RWPE1 (cell line): ENCODE results near the gene SND1.

Source experiments
- CTCF ChIA-PET: fragments of 350-600 bp; sonication (Branson Sonifier 250); formaldehyde crosslinking; extraction: SDS; loops from one replicate; lab custom pipeline; 2021; lab: Yijun Ruan, JAX
- POLR2A ChIA-PET: fragments of 400-600 bp; formaldehyde crosslinking; extraction: SDS; loops from one replicate; lab custom pipeline; 2020; ENCODE audit warnings: antibody characterized with exemption; ENCODE audit not compliant: low non-redundant PET; lab: Yijun Ruan, JAX
- DNase-seq: peaks from one replicate; pipeline ENCODE4 v3.0.0; 2012; ENCODE audit warnings: low spot score
- H3K27ac ChIP-seq: fragments of 450-650 bp; 2 replicates; pipeline ENCODE4 v1.5.1; 2017
- TF ChIP-seq, protein P1 (sequence below): fragments of 450-650 bp; conservative IDR thresholded peaks from 2 replicates; pipeline ENCODE4 v1.5.1; 2017; ENCODE audit warnings: low read depth, mild to moderate bottlenecking

The SND1 gene

DNA sequence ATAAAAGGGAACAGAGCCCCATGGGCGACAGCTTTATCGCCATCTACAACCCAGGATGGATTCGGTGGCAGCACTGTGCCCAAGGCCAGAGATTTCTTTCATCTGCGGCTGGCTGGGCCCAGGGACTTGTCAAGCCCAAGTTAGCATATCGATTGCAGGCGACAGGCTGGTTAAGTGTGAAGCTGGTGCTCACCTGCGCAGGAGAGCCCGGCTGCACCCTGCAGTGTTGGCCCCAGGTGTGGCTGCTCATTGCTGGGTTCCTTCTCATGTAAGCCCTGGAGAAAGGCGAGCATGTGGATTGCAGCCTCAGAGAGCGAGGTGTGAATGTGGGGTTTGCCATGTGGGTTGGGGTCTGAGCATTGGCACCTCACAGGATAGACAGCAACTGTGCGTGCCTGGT lies 419.8 kb downstream of the SND1 start:
- TF ChIP-seq, protein P1, sequence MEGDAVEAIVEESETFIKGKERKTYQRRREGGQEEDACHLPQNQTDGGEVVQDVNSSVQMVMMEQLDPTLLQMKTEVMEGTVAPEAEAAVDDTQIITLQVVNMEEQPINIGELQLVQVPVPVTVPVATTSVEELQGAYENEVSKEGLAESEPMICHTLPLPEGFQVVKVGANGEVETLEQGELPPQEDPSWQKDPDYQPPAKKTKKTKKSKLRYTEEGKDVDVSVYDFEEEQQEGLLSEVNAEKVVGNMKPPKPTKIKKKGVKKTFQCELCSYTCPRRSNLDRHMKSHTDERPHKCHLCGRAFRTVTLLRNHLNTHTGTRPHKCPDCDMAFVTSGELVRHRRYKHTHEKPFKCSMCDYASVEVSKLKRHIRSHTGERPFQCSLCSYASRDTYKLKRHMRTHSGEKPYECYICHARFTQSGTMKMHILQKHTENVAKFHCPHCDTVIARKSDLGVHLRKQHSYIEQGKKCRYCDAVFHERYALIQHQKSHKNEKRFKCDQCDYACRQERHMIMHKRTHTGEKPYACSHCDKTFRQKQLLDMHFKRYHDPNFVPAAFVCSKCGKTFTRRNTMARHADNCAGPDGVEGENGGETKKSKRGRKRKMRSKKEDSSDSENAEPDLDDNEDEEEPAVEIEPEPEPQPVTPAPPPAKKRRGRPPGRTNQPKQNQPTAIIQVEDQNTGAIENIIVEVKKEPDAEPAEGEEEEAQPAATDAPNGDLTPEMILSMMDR: no peak
- CTCF ChIA-PET: no interaction called here

GRCh38 chr7:128073671-128074310 lies 421.8 kb downstream of the SND1 start:
- no peak for DNase-seq
- ChIA-PET POLR2A (no interaction called here), CTCF (no interaction called here)
- H3K27ac ChIP-seq: no peak overlapping the region
- TF ChIP-seq, protein P1: no peak

More for the DNA sequence above, 419.8 kb downstream of the SND1 start:
- no peak for DNase-seq
- POLR2A ChIA-PET: no interaction called here
- no peak overlapping the region; the same call in 1 of the 2 replicates for H3K27ac ChIP-seq

- TF ChIP-seq, protein P1: no peak
- CTCF ChIA-PET: no interaction called here
- no peak for DNase-seq
- POLR2A ChIA-PET: no interaction called here
- H3K27ac ChIP-seq: no peak overlapping the region
These were observed 422.3 kb downstream of the SND1 start for GRCh38 chr7:128074336-128074735.

DNA sequence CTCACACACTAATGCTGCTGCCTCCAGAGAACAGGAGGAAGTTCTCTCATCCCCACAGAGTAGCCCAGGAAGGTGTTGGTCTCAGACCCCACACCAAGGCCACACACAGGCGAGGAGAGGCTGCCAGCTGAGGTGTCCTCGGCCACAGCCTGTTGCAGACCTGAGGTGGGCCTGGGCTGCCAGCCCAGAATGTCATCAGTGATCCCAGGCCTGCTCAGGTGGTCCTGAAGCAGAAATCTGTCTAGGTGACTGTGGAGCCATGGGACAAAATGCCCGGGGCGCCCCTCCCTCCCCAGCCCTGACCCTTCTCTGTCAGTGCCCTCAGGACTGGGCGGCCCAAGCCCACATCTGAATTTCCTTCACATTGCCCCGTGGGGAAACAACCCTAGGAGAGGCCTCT lies 422.7 kb downstream of the SND1 start:
- POLR2A ChIA-PET: no interaction called here
- TF ChIP-seq, protein P1: no peak
- DNase-seq: no peak
- H3K27ac ChIP-seq: no peak overlapping the region
- CTCF ChIA-PET: no interaction called here

DNA sequence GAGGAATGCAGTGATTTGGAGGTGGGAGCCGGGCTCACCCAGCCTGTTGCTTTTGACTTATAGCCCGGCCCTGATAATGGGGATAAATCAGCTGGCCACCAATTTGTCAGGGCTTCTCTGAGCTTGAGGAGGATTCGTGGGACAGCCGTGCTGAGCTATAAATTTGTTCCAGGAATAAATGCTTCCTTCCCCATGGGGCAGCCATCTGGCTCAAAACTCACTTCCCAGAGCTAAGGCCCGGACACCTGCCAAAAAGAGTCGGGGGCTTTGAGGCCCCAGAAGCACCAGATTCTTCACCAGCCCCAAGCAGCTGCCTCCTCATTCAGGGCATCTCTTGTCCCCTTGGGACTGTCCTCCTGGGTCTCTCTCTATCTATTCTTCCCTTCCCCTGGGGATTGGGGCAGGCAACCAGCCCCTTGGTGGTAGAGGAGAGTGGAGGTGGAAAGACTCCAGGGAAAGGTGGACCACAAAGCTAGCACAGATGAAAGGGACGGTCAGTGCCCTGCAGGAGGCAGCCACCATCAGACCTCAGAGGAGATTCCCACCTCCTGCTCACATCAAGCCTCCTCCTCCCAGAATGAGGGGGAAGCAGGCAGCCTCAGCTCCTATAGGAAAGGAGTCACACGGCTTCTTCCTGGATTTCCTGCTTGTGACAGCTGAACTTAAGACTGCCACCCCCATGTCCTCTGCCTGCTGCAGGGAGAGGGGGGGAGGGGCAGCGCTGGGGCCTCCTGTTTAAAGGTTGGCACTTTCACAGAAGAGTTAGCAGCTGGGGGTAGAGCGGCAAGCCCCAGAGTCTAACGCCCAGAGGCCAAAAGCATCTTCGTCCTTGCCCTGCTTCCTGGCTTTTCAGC lies 423.5 kb downstream of the SND1 start:
- CTCF ChIA-PET: interaction anchor here (0.9 kb wide), 1 partner anchor 60 kb away, joined by 4 read pairs; no protein-coding TSS in a partner anchor
- TF ChIP-seq, protein P1: no peak
- no peak for DNase-seq
- no peak overlapping the region for H3K27ac ChIP-seq
- POLR2A ChIA-PET: no interaction called here

DNA sequence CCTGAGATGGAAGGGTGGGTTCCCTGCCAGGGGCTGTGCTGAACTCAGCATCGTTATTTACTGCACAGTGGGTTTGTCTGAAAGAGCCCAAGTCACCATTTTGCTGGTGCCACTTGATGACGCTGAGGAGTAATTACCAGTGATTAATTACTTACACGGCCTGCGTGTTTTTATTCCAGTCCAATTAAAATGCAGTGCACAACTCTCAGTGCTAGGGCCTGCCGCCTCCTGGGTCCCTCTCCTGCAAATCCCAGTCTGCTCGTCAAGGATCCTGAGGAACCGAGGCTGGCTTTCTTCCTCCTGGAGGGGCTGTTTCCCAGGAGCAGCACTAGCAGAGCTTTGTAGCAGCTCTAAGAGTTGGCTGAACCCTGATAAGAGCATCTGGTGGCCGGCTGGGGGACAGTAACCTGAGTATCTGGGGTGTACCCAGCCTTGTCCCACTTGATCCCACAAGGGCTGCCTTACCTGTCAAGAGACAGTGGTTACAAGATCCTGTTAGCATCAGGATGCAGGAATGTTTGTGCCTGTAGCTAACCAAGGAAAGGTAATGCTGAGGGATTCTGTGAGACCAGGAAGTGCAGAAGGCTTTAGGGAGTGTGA lies 424.3 kb downstream of the SND1 start:
- ChIA-PET POLR2A (no interaction called here), CTCF (interaction anchor here (0.9 kb wide), 1 partner anchor 59 kb away, joined by 4 read pairs; no protein-coding TSS in a partner anchor)
- no peak for DNase-seq
- no peak overlapping the region for H3K27ac ChIP-seq
- TF ChIP-seq, protein P1: no peak
